Spleen (tissue), 7 donors: ENCODE results near the gene TSPAN8.

Experiments used
- CTCF ChIP-seq, 11 experiments: fragments of 200-600 bp in 7 of 11; fragments of 450-650 bp in 4 of 11; sonication (generic) in 4 of 11; IDR thresholded peaks in 8 of 11; conservative IDR thresholded peaks in 3 of 11; 1 replicate in 7 of 11; 2 replicates in 4 of 11; pipeline versions ENCODE4 v1.4.0 to v1.8.0; 2016 to 2021; ENCODE audit warnings: antibody characterized with exemption in 11 of 11, inconsistent platforms in 4 of 11, mild to moderate bottlenecking in 1 of 11
- POLR2AphosphoS5 ChIP-seq, 3 donors: sonication (generic); formaldehyde crosslinking; IDR thresholded peaks; one replicate each; pipeline ENCODE4 v1.5.1; 2017; ENCODE audit warnings: antibody characterized with exemption in 3 of 3
- donor health status: DM: no; HTN: no; CAD: no; lungs with moderate emphysema.
- donor health status: DM: no; HTN: no; CAD: no.
- donor health status: DM: no; HTN: no; CAD: no.

- TF ChIP-seq CTCF (IDR thresholded peaks at IDR 0.05 in 8 of 11, conservative IDR thresholded peaks at IDR 0.05 in 3 of 11) (no peak), POLR2AphosphoS5 (IDR thresholded peaks at IDR 0.05) (no peak)
Observed at GRCh38 chr12:71075743-71076142, 82.1 kb downstream of the TSPAN8 start.
